ENCODE results near the gene R3HDM4. TPM values are rescaled to one million over a fixed set of nuclear protein-coding genes. Genes with fewer than 3 reads are reported as not detected.
"Not testable (repeated sequence)": the region's sequence is repeated elsewhere in the genome, so short reads cannot be mapped to it uniquely, and the experiment has no call there.

Gene R3HDM4
- polyA plus RNA-seq, 1 donor, result 28.6 TPM

GRCh38 chr19:853614-854220 lies 59.3 kb downstream of the R3HDM4 start:
- not testable (repeated sequence) for DNase-seq

- no peak for DNase-seq
Observed at GRCh38 chr19:853014-853585, 59.9 kb downstream of the R3HDM4 start.

- no peak for DNase-seq
Observed at GRCh38 chr19:852136-853013, 60.6 kb downstream of the R3HDM4 start, which contains the start of gene ELANE. Gene ELANE (plus strand): TSS chr19:852303. CDS start chr19:852329, 26 bp downstream.

- no peak for DNase-seq
Observed at GRCh38 chr19:850979-851335, 62.1 kb downstream of the R3HDM4 start.

GRCh38 chr19:850221-850978 lies 62.6 kb downstream of the R3HDM4 start:
- peak; percentile 83 for DNase-seq

GRCh38 chr19:849195-849594 lies 63.8 kb downstream of the R3HDM4 start:
- not testable (repeated sequence) for DNase-seq

- DNase-seq, result no peak
Observed at GRCh38 chr19:848386-848921, 64.6 kb downstream of the R3HDM4 start.

Other genes with a start within 250 kb of the R3HDM4 start
- gene FSTL3, start 236.8 kb downstream of the R3HDM4 start, polyA plus RNA-seq (ENCODE audit: insufficient read length), result 17.9 TPM
- 0.32 TPM for gene PRSS57, start 217.8 kb downstream of the R3HDM4 start, polyA plus RNA-seq (ENCODE audit: insufficient read length)
- gene PALM, start 204.3 kb downstream of the R3HDM4 start, polyA plus RNA-seq (ENCODE audit: insufficient read length), result 47.0 TPM
- gene MISP, start 162.1 kb downstream of the R3HDM4 start, polyA plus RNA-seq (ENCODE audit: insufficient read length), result 0.21 TPM
- 127 TPM for gene PTBP1, start 115.8 kb downstream of the R3HDM4 start, polyA plus RNA-seq (ENCODE audit: insufficient read length)
- gene PLPPR3, start 91.3 kb downstream of the R3HDM4 start, polyA plus RNA-seq (ENCODE audit: insufficient read length), result not detected
- gene AZU1, start 85.4 kb downstream of the R3HDM4 start, polyA plus RNA-seq (ENCODE audit: insufficient read length), result 3.2 TPM
- gene PRTN3, start 72.2 kb downstream of the R3HDM4 start, polyA plus RNA-seq (ENCODE audit: insufficient read length), result 6.1 TPM
- gene ELANE, start 60.9 kb downstream of the R3HDM4 start, polyA plus RNA-seq (ENCODE audit: insufficient read length), result 0.89 TPM
- gene CFD, start 53.6 kb downstream of the R3HDM4 start, polyA plus RNA-seq (ENCODE audit: insufficient read length), result 4.1 TPM
- gene MED16, start 20.0 kb downstream of the R3HDM4 start, polyA plus RNA-seq (ENCODE audit: insufficient read length), result 49.8 TPM
- not detected for gene RNU6-9, start 19.7 kb downstream of the R3HDM4 start, polyA plus RNA-seq (ENCODE audit: insufficient read length)
- not detected for gene KISS1R, start 4.1 kb upstream of the R3HDM4 start, polyA plus RNA-seq (ENCODE audit: insufficient read length)
- 17.3 TPM for gene ARID3A, start 12.8 kb upstream of the R3HDM4 start, polyA plus RNA-seq (ENCODE audit: insufficient read length)
- gene WDR18, start 71.1 kb upstream of the R3HDM4 start, polyA plus RNA-seq (ENCODE audit: insufficient read length), result 39.3 TPM
- gene GRIN3B, start 87.2 kb upstream of the R3HDM4 start, polyA plus RNA-seq (ENCODE audit: insufficient read length), result 0.22 TPM
- 94.8 TPM for gene TMEM259, start 107.9 kb upstream of the R3HDM4 start, polyA plus RNA-seq (ENCODE audit: insufficient read length)
- not detected for gene RNU6-2, start 108.3 kb upstream of the R3HDM4 start, polyA plus RNA-seq (ENCODE audit: insufficient read length)
- gene CNN2, start 113.4 kb upstream of the R3HDM4 start, polyA plus RNA-seq (ENCODE audit: insufficient read length), result 58.2 TPM
- gene ABCA7, start 126.9 kb upstream of the R3HDM4 start, polyA plus RNA-seq (ENCODE audit: insufficient read length), result 27.8 TPM
- gene ARHGAP45, start 153.9 kb upstream of the R3HDM4 start, polyA plus RNA-seq (ENCODE audit: insufficient read length), result 9.8 TPM
- gene POLR2E, start 182.2 kb upstream of the R3HDM4 start, polyA plus RNA-seq (ENCODE audit: insufficient read length), result 121 TPM
- gene GPX4, start 190.8 kb upstream of the R3HDM4 start, polyA plus RNA-seq (ENCODE audit: insufficient read length), result 152 TPM